Psoas muscle (tissue), 8 donors: ENCODE results near the gene EIF3L. TPM values are rescaled to one million over a fixed set of nuclear protein-coding genes. Genes with fewer than 3 reads are reported as not detected.

Experiments
- ATAC-seq, 4 donors: fragments of 200-7000 bp; cut with Tn5 transposase; one replicate each; pipeline ENCODE4 v1.9.1; 2020; ENCODE audit warnings: moderate library complexity in 3 of 4, mild to moderate bottlenecking in 2 of 4
- DNase-seq, 2 donors: peaks; one replicate each; pipeline ENCODE4 v3.0.0-alpha.2; 2020
- H3K27ac ChIP-seq: fragments of 200-600 bp; one replicate; pipeline ENCODE4 v1.8.0; 2022
- H3K27me3 ChIP-seq, 3 donors: fragments of 200-600 bp in 1 of 3; one replicate each; pipeline versions ENCODE4 v1.6.1 to v1.8.0; 2013 to 2022; ENCODE audit warnings: low read length in 2 of 3, mild to moderate bottlenecking in 2 of 3, moderate library complexity in 1 of 3; ENCODE audit not compliant: insufficient read depth in 3 of 3
- H3K36me3 ChIP-seq, 2 donors: fragments of 200-600 bp in 1 of 2; one replicate each; pipeline versions ENCODE4 v1.6.1 to v1.8.0; 2013 to 2022; ENCODE audit warnings: low read depth in 1 of 2, mild to moderate bottlenecking in 1 of 2, moderate library complexity in 1 of 2; ENCODE audit not compliant: insufficient read depth in 1 of 2
- H3K4me1 ChIP-seq: fragments of 200-600 bp; one replicate; pipeline ENCODE4 v1.8.0; 2022
- H3K4me3 ChIP-seq: fragments of 200-600 bp; one replicate; pipeline ENCODE4 v1.8.0; 2022; ENCODE audit warnings: mild to moderate bottlenecking
- H3K9me3 ChIP-seq: fragments of 200-600 bp; one replicate; pipeline ENCODE4 v1.8.0; 2022
- WGBS, 3 donors: extraction: QIAGEN DNeasy Blood & Tissue Kit; methylation state at CpG; one replicate each; pipeline versions ENCODE4 v1.1.6 to v1.1.7; 2013; 5-methylcytosine and 5-hydroxymethylcytosine counted together
- intact Hi-C, 2 donors: fragments of 100-400 bp; cut with DNase I; formaldehyde crosslinking; loops; one replicate each; pipeline versions ENCODE4 v1.11.0 to v1.14.2; 2022
- polyA plus RNA-seq, 3 donors: library from polyadenylated mRNA; stranded (reverse); fragments of 200-250 nt; gene quantifications; one replicate each; pipeline ENCODE4 v1.2.3, GENCODE V29; 2013
- total RNA-seq, 4 donors: library from RNA; stranded (reverse); fragmentation: NEBNext Ultra II Directional in 2 of 4; extraction: Animal tissue kit (Norgen Biotek cat#: 25700) in 2 of 4; gene quantifications; one replicate each; pipeline versions ENCODE4 v1.2.1 to v1.2.4, GENCODE V29; 2021 to 2023
- TF ChIP-seq, protein P1 (sequence below): fragments of 200-600 bp; IDR thresholded peaks from one replicate; pipeline ENCODE4 v1.8.0; 2022; ENCODE audit warnings: antibody characterized with exemption
- donor health status: healthy with polysubstance abuse.
- donor health status: DM: no; HTN: no; CAD: no; lungs with moderate emphysema.
- donor health status: Bipolar disorder and iron deficiency.
- donor health status: healthy.
- donor health status: DM: yes; HTN: yes; CAD: no.
- donor health status: DM: no; HTN: no; CAD: no.
- donor health status: DM: no; HTN: no; CAD: no.
- donor health status: DM: yes; HTN: yes; CAD: no.

Gene EIF3L
- total and polyA plus RNA-seq, 7 donors = 265 to 483 (median 369) TPM

DNA sequence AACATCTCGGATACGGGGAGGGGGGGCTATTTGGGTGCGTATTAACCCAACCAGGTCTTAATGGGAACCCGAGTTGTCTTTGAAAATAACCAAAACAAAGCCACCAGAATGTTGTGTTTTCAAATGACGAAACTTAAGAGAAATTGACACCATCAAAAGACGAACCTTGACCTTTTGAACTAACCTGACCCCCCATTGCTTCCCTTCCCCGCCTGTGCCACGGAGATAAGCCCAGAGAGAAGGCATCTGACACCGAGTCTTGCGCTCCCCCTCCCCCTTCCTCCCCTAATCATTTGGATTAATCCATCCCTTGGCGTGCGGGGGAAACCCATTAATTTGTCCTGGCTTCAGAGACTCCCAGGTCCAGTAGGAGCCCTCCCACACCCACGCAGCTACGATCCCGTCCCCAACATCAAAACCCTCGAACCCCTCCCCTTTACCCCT lies 46.0 kb upstream of the EIF3L start:
- Histone ChIP-seq H3K27ac (no peak overlapping the region), H3K4me1 (peaks cover 7% of the 10 kb centered on the region), H3K36me3 (no peaks in the 10 kb centered on the region), H3K9me3 (no peaks in the 10 kb centered on the region), H3K27me3 (no peaks in the 10 kb centered on the region), H3K4me3 (peak overlapping the region; percentile 75)
- TF ChIP-seq, protein P1, sequence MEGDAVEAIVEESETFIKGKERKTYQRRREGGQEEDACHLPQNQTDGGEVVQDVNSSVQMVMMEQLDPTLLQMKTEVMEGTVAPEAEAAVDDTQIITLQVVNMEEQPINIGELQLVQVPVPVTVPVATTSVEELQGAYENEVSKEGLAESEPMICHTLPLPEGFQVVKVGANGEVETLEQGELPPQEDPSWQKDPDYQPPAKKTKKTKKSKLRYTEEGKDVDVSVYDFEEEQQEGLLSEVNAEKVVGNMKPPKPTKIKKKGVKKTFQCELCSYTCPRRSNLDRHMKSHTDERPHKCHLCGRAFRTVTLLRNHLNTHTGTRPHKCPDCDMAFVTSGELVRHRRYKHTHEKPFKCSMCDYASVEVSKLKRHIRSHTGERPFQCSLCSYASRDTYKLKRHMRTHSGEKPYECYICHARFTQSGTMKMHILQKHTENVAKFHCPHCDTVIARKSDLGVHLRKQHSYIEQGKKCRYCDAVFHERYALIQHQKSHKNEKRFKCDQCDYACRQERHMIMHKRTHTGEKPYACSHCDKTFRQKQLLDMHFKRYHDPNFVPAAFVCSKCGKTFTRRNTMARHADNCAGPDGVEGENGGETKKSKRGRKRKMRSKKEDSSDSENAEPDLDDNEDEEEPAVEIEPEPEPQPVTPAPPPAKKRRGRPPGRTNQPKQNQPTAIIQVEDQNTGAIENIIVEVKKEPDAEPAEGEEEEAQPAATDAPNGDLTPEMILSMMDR = no peak
- WGBS, 3 donors = 53 to 64% (median 59%) methylated on average over 16 of the region's 16 CpGs
- intact Hi-C loops = no loop called here
- no peak for DNase-seq
- ATAC-seq = no peak

DNA sequence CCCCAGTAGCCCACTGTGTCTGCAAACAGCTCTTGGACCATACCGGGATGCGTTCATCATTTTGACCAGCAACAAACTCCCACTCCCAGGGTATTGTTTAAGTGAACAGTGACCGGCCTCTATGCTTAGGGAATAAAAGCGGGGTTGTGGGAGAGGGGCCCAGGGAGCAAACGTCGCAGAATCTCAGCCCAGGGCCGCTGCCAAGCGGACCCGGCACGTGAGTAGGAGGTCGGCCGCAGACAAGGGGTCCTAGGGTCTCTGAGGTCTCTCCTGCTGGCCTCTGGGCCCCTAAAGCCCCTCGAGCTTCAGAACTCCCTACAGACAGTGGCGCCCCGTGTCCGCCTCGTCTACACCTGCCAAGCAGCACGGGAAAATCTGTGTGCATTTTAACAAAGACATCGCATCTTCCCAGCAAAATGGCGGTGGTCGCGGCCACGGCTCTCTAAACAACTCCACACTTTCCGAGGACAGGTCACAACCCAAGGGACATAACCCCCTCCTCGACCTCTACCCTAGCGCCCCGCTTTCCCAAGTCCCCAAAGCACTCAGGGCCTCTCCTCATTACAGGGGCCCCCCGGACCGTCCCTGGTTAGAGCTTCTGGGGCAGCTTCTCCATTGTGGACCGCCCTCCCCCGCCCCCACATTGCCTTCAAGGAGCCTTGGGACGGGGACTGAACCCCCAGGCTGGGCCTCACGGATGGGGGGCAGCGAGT lies 45.4 kb upstream of the EIF3L start:
- intact Hi-C loops = no loop called here
- TF ChIP-seq, protein P1 = no peak
- H3K4me3 ChIP-seq = peak overlapping the region; percentile 83
- DNase-seq = no peak
- H3K36me3 ChIP-seq = no peaks in the 10 kb centered on the region
- H3K4me1 ChIP-seq = peaks cover 10% of the 10 kb centered on the region
- no peak overlapping the region for H3K27ac ChIP-seq
- ATAC-seq = no peak
- no peaks in the 10 kb centered on the region for H3K27me3 ChIP-seq
- H3K9me3 ChIP-seq = no peaks in the 10 kb centered on the region
- WGBS, 3 donors = 64 to 68% (median 66%) methylated on average over 34 of the region's 34 CpGs

DNA sequence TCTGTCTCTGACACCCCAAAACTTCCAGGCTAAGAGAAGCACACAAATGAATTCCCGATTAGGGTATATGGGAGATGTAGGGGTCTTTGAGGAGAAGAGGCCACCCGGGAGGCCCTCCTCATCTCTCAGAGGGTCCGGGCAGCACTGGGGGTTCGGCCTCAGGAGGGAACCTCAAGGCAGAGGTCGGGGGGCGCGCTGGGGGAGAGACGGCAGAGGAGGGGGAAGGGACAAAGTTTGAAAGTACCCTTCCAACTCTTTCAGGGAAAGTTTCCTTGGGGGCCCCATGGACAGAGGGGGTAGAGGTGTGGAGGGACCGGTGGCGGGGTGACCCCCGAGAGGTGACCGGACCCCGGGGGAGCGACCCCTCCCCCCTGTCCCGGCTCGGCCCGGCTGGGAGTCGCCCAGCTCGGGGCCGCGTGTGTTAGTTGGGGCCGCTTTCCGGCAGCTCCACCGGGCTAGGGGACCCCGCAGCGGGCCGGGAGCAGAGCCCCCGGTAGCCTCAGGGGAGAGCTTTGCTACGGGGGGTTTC lies 44.8 kb upstream of the EIF3L start:
- Histone ChIP-seq H3K4me3 (peak overlapping the region; percentile 83), H3K4me1 (peaks cover 10% of the 10 kb centered on the region), H3K9me3 (no peaks in the 10 kb centered on the region), H3K36me3 (no peaks in the 10 kb centered on the region), H3K27ac (peak overlapping the region; percentile 92), H3K27me3 (no peaks in the 10 kb centered on the region)
- TF ChIP-seq, protein P1 = no peak
- 4 to 8% (median 8%) methylated on average over 16 to 29 of the region's 29 CpGs for WGBS, 3 donors
- intact Hi-C loops = no loop called here
- DNase-seq = peak in 1 of 2 donors; percentile 36
- ATAC-seq = no peak

DNA sequence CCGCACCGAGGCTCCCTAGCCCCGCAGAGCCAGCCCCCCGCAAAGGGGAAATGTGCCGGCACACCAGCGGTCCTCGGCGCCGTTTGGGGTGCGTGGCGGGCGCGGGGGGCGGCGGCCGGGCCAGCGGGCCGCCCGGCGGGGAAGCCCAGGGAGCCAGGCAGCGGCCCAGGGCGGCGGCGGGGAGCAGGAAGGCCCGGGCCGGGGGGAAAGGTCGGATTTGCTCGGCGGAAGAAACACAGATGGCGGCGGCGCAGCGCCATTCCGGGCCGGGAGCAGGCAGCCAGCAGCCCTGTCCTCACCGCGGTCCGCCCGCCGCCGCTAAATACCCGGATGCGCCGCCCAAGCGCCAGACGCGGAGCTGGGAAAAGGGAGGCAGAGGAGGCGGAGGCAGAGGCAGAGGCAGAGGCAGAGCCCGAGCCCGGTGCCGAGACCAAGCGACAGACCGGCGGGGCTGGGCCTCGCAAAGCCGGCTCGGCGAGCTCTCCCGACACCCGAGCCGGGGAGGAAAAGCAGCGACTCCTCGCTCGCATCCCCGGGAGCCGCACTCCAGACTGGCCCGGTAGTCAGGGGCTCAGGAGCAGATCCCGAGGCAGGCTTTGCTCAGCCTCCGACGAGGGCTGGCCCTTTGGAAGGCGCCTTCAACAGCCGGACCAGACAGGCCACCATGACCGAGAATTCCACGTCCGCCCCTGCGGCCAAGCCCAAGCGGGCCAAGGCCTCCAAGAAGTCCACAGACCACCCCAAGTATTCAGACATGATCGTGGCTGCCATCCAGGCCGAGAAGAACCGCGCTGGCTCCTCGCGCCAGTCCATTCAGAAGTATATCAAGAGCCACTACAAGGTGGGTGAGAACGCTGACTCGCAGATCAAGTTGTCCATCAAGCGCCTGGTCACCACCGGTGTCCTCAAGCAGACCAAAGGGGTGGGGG lies 44.1 kb upstream of the EIF3L start:
- TF ChIP-seq, protein P1 = no peak
- 1% methylated on average over 60 to 86 of the region's 87 CpGs for WGBS, 3 donors
- peak; percentile 67 to 73 (median 68) for ATAC-seq
- intact Hi-C loops = no loop called here
- Histone ChIP-seq H3K27me3 (no peaks in the 10 kb centered on the region), H3K4me3 (peak overlapping the region; percentile 83), H3K9me3 (no peaks in the 10 kb centered on the region), H3K4me1 (peaks cover 10% of the 10 kb centered on the region), H3K27ac (peak overlapping the region; percentile 92), H3K36me3 (no peaks in the 10 kb centered on the region)
- peak; percentile 90 to 96 for DNase-seq
